NOMO-1 (cell line): ENCODE results near the gene DMRTA2.
"Not testable (repeated sequence)": the region's sequence is repeated elsewhere in the genome, so short reads cannot be mapped to it uniquely, and the experiment has no call there.

Experiments used
- DNase-seq, 2 experiments: peaks; one replicate each; lab custom pipeline; 2025; ENCODE audit not compliant: unreplicated experiment in 2 of 2; lab: John Stamatoyannopoulos, UW

Gene DMRTA2

GRCh38 chr1:50393522-50394120 lies 29.6 kb downstream of the DMRTA2 start:
- no peak for DNase-seq

- DNase-seq = not testable (repeated sequence)
These were observed 41.7 kb downstream of the DMRTA2 start for GRCh38 chr1:50381551-50381950.

GRCh38 chr1:50378770-50379169 lies 44.5 kb downstream of the DMRTA2 start:
- peak; percentile 68 to 94 for DNase-seq

GRCh38 chr1:50373532-50373931 lies 49.7 kb downstream of the DMRTA2 start:
- no peak for DNase-seq

- no peak for DNase-seq
These were observed 51.5 kb downstream of the DMRTA2 start for GRCh38 chr1:50371749-50372148.

DNA sequence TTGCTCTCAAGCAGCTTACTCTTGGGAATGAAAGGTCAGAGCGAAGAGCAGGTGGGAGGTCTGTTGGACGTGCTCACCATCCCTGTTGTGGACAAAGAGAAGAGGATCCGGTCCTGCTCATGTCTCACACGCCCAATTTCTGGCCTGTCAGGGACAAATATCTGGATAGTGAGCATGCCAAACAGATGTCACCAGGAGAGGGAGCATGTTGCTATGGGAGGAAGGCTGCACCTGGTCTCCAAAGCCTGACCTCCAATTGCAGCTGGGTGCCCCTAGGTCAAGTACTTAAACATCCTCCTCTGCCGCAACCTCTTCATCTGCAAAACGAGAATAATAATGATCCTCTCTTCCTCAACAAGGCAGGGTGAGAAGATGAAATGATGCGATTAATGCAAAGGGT lies 53.4 kb downstream of the DMRTA2 start:
- DNase-seq = no peak

DNA sequence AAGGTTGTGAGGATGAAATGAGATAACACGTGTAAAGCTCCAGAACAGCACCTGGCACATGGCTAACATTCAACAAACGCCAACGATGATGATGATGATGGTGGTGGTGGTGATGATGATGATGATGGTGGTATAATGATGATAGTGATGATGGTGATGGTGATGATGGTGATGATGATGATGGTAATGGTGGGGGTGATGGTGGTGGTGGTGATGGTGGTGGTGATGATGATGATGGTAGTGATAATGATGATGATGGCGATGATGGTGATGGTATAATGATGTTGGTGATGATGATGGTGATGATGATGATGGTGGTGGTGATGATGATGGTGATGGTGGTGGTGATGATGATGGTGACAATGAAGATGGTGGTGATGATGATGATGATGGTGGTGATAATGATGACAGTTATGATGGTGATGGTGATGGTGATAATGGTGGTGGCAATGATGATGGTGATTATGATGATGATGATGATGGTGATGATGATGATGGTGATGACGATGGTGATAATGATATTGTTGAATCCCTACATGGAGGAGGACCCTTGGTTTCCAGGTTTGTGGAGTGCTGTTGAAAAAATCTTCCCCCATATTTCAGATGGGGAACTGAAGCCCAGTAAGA lies 54.1 kb downstream of the DMRTA2 start:
- no peak for DNase-seq

- DNase-seq = no peak
These were observed 54.9 kb downstream of the DMRTA2 start for GRCh38 chr1:50368179-50369007.
